IMR-90 (cell line): ENCODE data around the gene CXCL8. TPM values are rescaled to one million over a fixed set of nuclear protein-coding genes. Genes with fewer than 3 reads are reported as not detected.

ENCODE experiments used
- ATAC-seq: fragments of 200-7000 bp; cut with Tn5 transposase; 2 replicates; pipeline ENCODE4 v1.9.1; 2020; ENCODE audit warnings: low read depth, mild to moderate bottlenecking, moderate library complexity
- BruUV-seq: library from RNA; stranded (reverse); fragments of 400-500 nt; replicated peaks from 2 replicates; lab custom pipeline; 2021; lab: Mats Ljungman, UMichigan
- CTCF ChIA-PET: fragments of 300-600 bp; formaldehyde crosslinking; extraction: SDS; loops from one replicate; lab custom pipeline; 2021; ENCODE audit warnings: antibody characterized with exemption; lab: Yijun Ruan, JAX
- POLR2A ChIA-PET: fragments of 300-600 bp; sonication (Branson Sonifier 250); formaldehyde crosslinking; loops from one replicate; lab custom pipeline; 2022; ENCODE audit warnings: antibody characterized with exemption; ENCODE audit not compliant: unreplicated experiment; lab: Charles Lee
- DNase-seq: peaks from one replicate; pipeline ENCODE4 v3.0.0; 2013
- H2AFZ ChIP-seq: replicated peaks from 2 replicates; pipeline ENCODE3; 2013; ENCODE audit warnings: low read length, mild to moderate bottlenecking; ENCODE audit not compliant: poor library complexity
- H2AK5ac ChIP-seq: 2 replicates; pipeline ENCODE4 v1.6.1; 2013; ENCODE audit warnings: low read depth, low read length, inconsistent platforms
- H2AK9ac ChIP-seq: replicated peaks from 2 replicates; pipeline ENCODE3; 2013; ENCODE audit warnings: mild to moderate bottlenecking, low read depth, low read length, moderate library complexity; ENCODE audit not compliant: poor library complexity
- H2BK120ac ChIP-seq: 2 replicates; pipeline ENCODE4 v1.6.1; 2013; ENCODE audit warnings: low read depth, low read length, inconsistent platforms
- H2BK15ac ChIP-seq: 3 replicates; pipeline ENCODE4 v1.6.1; 2013; ENCODE audit warnings: low read depth, low read length, inconsistent platforms
- H2BK20ac ChIP-seq: 2 replicates; pipeline ENCODE4 v1.6.1; 2013; ENCODE audit warnings: low read depth, mild to moderate bottlenecking, inconsistent platforms, low read length, moderate library complexity
- H2BK5ac ChIP-seq: 2 replicates; pipeline ENCODE4 v1.6.1; 2013; ENCODE audit warnings: mild to moderate bottlenecking, low read depth, low read length, inconsistent platforms; ENCODE audit not compliant: poor library complexity, severe bottlenecking
- H3K14ac ChIP-seq: replicated peaks from 2 replicates; pipeline ENCODE4 v1.6.1; 2013; ENCODE audit warnings: low read depth, low read length, inconsistent platforms
- H3K18ac ChIP-seq: 2 replicates; pipeline ENCODE4 v1.6.1; 2013; ENCODE audit warnings: low read depth, low read length, control low read depth
- H3K23ac ChIP-seq: 2 replicates; pipeline ENCODE4 v1.6.1; 2013; ENCODE audit warnings: low read depth, low read length, inconsistent platforms
- H3K27ac ChIP-seq: 2 replicates; pipeline ENCODE4 v1.5.1; 2013; ENCODE audit warnings: mild to moderate bottlenecking, control low read depth, low read length; ENCODE audit not compliant: insufficient read depth
- H3K27me3 ChIP-seq: 2 replicates; pipeline ENCODE4 v1.6.1; 2013; ENCODE audit warnings: low read length; ENCODE audit not compliant: control insufficient read depth, insufficient read depth
- H3K36me3 ChIP-seq: 2 replicates; pipeline ENCODE4 v1.6.1; 2013; ENCODE audit warnings: low read length, mixed read lengths; ENCODE audit not compliant: control insufficient read depth, insufficient read depth
- H3K4ac ChIP-seq: 2 replicates; pipeline ENCODE4 v1.6.1; 2013; ENCODE audit warnings: low read depth, low read length, inconsistent platforms
- H3K4me1 ChIP-seq: 2 replicates; pipeline ENCODE4 v1.6.1; 2013; ENCODE audit warnings: low read length, mixed read lengths; ENCODE audit not compliant: control insufficient read depth, insufficient read depth
- H3K4me2 ChIP-seq: 2 replicates; pipeline ENCODE4 v1.6.1; 2013; ENCODE audit warnings: low read depth, mild to moderate bottlenecking, control low read depth, low read length, moderate library complexity
- H3K4me3 ChIP-seq: 2 replicates; pipeline ENCODE4 v1.5.1; 2013; ENCODE audit warnings: low read depth, mild to moderate bottlenecking, control low read depth, low read length, moderate library complexity; ENCODE audit not compliant: insufficient read depth
- H3K56ac ChIP-seq: 2 replicates; pipeline ENCODE4 v1.6.1; 2013; ENCODE audit warnings: low read length, inconsistent platforms; ENCODE audit not compliant: insufficient read depth; ENCODE audit errors: extremely low read depth
- H3K79me1 ChIP-seq, 2 experiments: 2 replicates each; pipeline ENCODE4 v1.6.1; 2013; ENCODE audit warnings: low read length in 2 of 2, inconsistent platforms in 1 of 2, low read depth in 1 of 2
- H3K9ac ChIP-seq: 2 replicates; pipeline ENCODE4 v1.6.1; 2013; ENCODE audit warnings: low read depth, low read length, control low read depth
- H3K9me1 ChIP-seq: 2 replicates; pipeline ENCODE4 v1.6.1; 2013; ENCODE audit warnings: low read length, inconsistent platforms; ENCODE audit not compliant: insufficient read depth
- H3K9me3 ChIP-seq: 2 replicates; pipeline ENCODE4 v1.6.1; 2013; ENCODE audit warnings: low read length; ENCODE audit not compliant: control insufficient read depth, insufficient read depth
- H4K20me1 ChIP-seq: 2 replicates; pipeline ENCODE4 v1.6.1; 2013; ENCODE audit warnings: low read length, inconsistent platforms; ENCODE audit not compliant: insufficient read depth
- H4K5ac ChIP-seq: 2 replicates; pipeline ENCODE4 v1.6.1; 2013; ENCODE audit warnings: mild to moderate bottlenecking, low read depth, low read length, control low read depth
- H4K8ac ChIP-seq, 2 experiments: 2 replicates each; pipeline ENCODE4 v1.6.1; 2013; ENCODE audit warnings: low read depth in 2 of 2, low read length in 2 of 2, control low read depth in 1 of 2, inconsistent platforms in 1 of 2
- H4K91ac ChIP-seq: 2 replicates; pipeline ENCODE4 v1.6.1; 2013; ENCODE audit warnings: low read depth, low read length, inconsistent platforms; ENCODE audit not compliant: insufficient read depth
- BHLHE40 ChIP-seq: fragments of 150-350 bp; IDR thresholded peaks from 2 replicates; pipeline ENCODE4 v1.6.1; 2016; ENCODE audit warnings: mild to moderate bottlenecking, low read depth, low read length
- CEBPB ChIP-seq: IDR thresholded peaks from 2 replicates; pipeline ENCODE4 v1.6.1; 2012; ENCODE audit warnings: low read depth, low read length, improper control_type of control experiment
- CHD1 ChIP-seq: IDR thresholded peaks from 2 replicates; pipeline ENCODE4 v1.6.1; 2012; ENCODE audit warnings: low read depth, low read length, improper control_type of control experiment
- CTCF ChIP-seq: conservative IDR thresholded peaks from 2 replicates; pipeline ENCODE4 v1.5.1; 2012; ENCODE audit warnings: mild to moderate bottlenecking, low read depth, low read length, improper control_type of control experiment
- ELK1 ChIP-seq: fragments of 150-350 bp; IDR thresholded peaks from 2 replicates; pipeline ENCODE4 v1.6.1; 2016; ENCODE audit warnings: low read depth, mild to moderate bottlenecking, low read length, moderate library complexity, borderline replicate concordance
- FOS ChIP-seq: fragments of 150-350 bp; IDR thresholded peaks from 2 replicates; pipeline ENCODE4 v1.6.1; 2016; ENCODE audit warnings: low read depth, low read length
- MAFK ChIP-seq: IDR thresholded peaks from 2 replicates; pipeline ENCODE4 v1.6.1; 2012; ENCODE audit warnings: low read depth, low read length, improper control_type of control experiment
- MAZ ChIP-seq: IDR thresholded peaks from 2 replicates; pipeline ENCODE4 v1.6.1; 2012; ENCODE audit warnings: low read depth, mild to moderate bottlenecking, low read length, improper control_type of control experiment, moderate library complexity, borderline replicate concordance
- MXI1 ChIP-seq: IDR thresholded peaks from 2 replicates; pipeline ENCODE4 v1.6.1; 2012; ENCODE audit warnings: low read depth, mild to moderate bottlenecking, low read length, moderate library complexity, borderline replicate concordance
- NFE2L2 ChIP-seq: fragments of 150-350 bp; IDR thresholded peaks from 2 replicates; pipeline ENCODE4 v1.6.1; 2016; ENCODE audit warnings: low read depth, mild to moderate bottlenecking, low read length
- POLR2A ChIP-seq: IDR thresholded peaks from 2 replicates; pipeline ENCODE4 v1.6.1; 2012; ENCODE audit warnings: mild to moderate bottlenecking, low read depth, low read length
- RAD21 ChIP-seq: IDR thresholded peaks from 2 replicates; pipeline ENCODE4 v1.6.1; 2012; ENCODE audit warnings: low read length, improper control_type of control experiment
- RCOR1 ChIP-seq: IDR thresholded peaks from 2 replicates; pipeline ENCODE4 v1.6.1; 2012; ENCODE audit warnings: mild to moderate bottlenecking, low read length, improper control_type of control experiment; ENCODE audit not compliant: insufficient replicate concordance
- RFX5 ChIP-seq: IDR thresholded peaks from 2 replicates; pipeline ENCODE4 v1.8.0; 2012; ENCODE audit warnings: low read depth, mild to moderate bottlenecking, low read length, moderate library complexity
- SMC3 ChIP-seq: fragments of 150-350 bp; IDR thresholded peaks from 2 replicates; pipeline ENCODE4 v1.6.1; 2016; ENCODE audit warnings: low read depth, mild to moderate bottlenecking, antibody characterized with exemption, low read length, moderate library complexity
- WGBS, 2 experiments: methylation state at CpG; one replicate each; pipeline versions ENCODE4 v1.1.5 to v1.1.7; 2013; ENCODE audit warnings: missing lambda C conversion rate in 2 of 2; ENCODE audit not compliant: insufficient read length in 1 of 2; ENCODE audit errors: extremely low coverage in 2 of 2; 5-methylcytosine and 5-hydroxymethylcytosine counted together
- dilution Hi-C: fragments of 300-500 bp; cut with HindIII; formaldehyde crosslinking; loops from one replicate; pipeline ENCODE4 v1.14.3; 2018; ENCODE audit warnings: low sequenced_read_pairs; ENCODE audit not compliant: unreplicated experiment
- in situ Hi-C: fragments of 300-500 bp; cut with MboI; formaldehyde crosslinking; loops from 3 replicates; pipeline ENCODE4 v1.14.3; 2019; ENCODE audit warnings: low sequenced_read_pairs, inconsistent platforms, mixed read lengths
- intact Hi-C: fragments of 100-400 bp; cut with micrococcal nuclease; formaldehyde crosslinking; loops from 2 replicates; pipeline ENCODE4 v1.10.0; 2022
- polyA plus RNA-seq, 3 experiments: library from polyadenylated mRNA; depleted of rRNA; stranded (reverse); fragments of >200 nt; gene quantifications; 2 replicates each; pipeline ENCODE4 v1.2.3, GENCODE V29; 2012; ENCODE audit warnings: low replicate concordance in 1 of 3
- total RNA-seq: library from RNA; depleted of rRNA; stranded (reverse); fragments of >200 nt; gene quantifications from 2 replicates; pipeline ENCODE4 v1.2.3, GENCODE V29; 2012
- TF ChIP-seq, protein P1 (sequence below): fragments of 150-350 bp; IDR thresholded peaks from 2 replicates; pipeline ENCODE4 v1.6.1; 2017; ENCODE audit warnings: mild to moderate bottlenecking, antibody characterized with exemption, low read length, low read depth

CXCL8 gene
- total and polyA plus RNA-seq, 2 of the 4 experiments (the other 2 are of a cell fraction) = 2.2 to 2.7 TPM

- POLR2A ChIA-PET = no interaction called here
- Histone ChIP-seq H4K20me1 (no peaks in the 10 kb centered on the region), H3K4ac (peak overlapping the region; percentile 5; the same call in 1 of the 2 replicates), H4K8ac (no peak overlapping the region), H3K56ac (no peak overlapping the region), H3K9me3 (no peaks in the 10 kb centered on the region), H2BK5ac (no peak overlapping the region), H3K4me1 (peaks cover 12% of the 10 kb centered on the region), H3K9me1 (peaks cover 7% of the 10 kb centered on the region), H4K91ac (no peak overlapping the region), H3K18ac (no peak overlapping the region), H3K4me2 (no peak overlapping the region), H2BK20ac (peak overlapping the region; percentile 31; the same call in 1 of the 2 replicates), H3K27ac (no peak overlapping the region), H3K14ac (no peak overlapping the region; the same call in 1 of the 2 replicates), H2AK5ac (no peak overlapping the region), H4K5ac (no peak overlapping the region), H3K4me3 (no peak overlapping the region), H2AK9ac (no peak overlapping the region), H2BK120ac (peak overlapping the region; percentile 39; the same call in 1 of the 2 replicates), H3K79me1 (no peaks in the 10 kb centered on the region), H3K36me3 (no peaks in the 10 kb centered on the region), H2BK15ac (peak overlapping the region; percentile 64; the same call in 1 of the 3 replicates), H3K9ac (no peak overlapping the region), H3K27me3 (no peaks in the 10 kb centered on the region; the same call in 1 of the 2 replicates), H3K23ac (no peak overlapping the region), H2AFZ (no peak overlapping the region)
- no peak for ATAC-seq
- dilution Hi-C loops = no loop called here
- CTCF ChIA-PET = no interaction called here
- BruUV-seq = no TSS peak
- WGBS, 2 experiments = 80% methylated on average over 1 of the region's 2 CpGs; no CpG with 5 or more reads in 1 of the 2 experiments
- intact Hi-C loops = loop anchor here (5.0 kb wide), 1 partner anchor 703 kb away; no protein-coding TSS in a partner anchor
- TF ChIP-seq RAD21 (no peak), BHLHE40 (no peak), CEBPB (no peak), MAFK (no peak), ELK1 (no peak), CTCF (no peak), MAZ (no peak), CHD1 (no peak), RCOR1 (no peak), POLR2A (no peak), MXI1 (no peak), SMC3 (no peak), FOS (no peak), RFX5 (no peak), NFE2L2 (no peak)
- TF ChIP-seq, protein P1, sequence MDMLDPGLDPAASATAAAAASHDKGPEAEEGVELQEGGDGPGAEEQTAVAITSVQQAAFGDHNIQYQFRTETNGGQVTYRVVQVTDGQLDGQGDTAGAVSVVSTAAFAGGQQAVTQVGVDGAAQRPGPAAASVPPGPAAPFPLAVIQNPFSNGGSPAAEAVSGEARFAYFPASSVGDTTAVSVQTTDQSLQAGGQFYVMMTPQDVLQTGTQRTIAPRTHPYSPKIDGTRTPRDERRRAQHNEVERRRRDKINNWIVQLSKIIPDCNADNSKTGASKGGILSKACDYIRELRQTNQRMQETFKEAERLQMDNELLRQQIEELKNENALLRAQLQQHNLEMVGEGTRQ = no peak
- DNase-seq = no peak
- in situ Hi-C loops = loop anchor here (25.0 kb wide), 1 partner anchor 928 kb away; no protein-coding TSS in a partner anchor
These were observed 30.8 kb upstream of the CXCL8 start for GRCh38 chr4:73709451-73710033.
